Erythroblast (primary cell): ENCODE data around the gene PC.

Source experiments
- GATA1 ChIP-seq: IDR thresholded peaks from 2 replicates; pipeline ENCODE4 v1.6.1; 2011; ENCODE audit warnings: low read depth, mild to moderate bottlenecking, control low read depth, low read length, moderate library complexity
- POLR2A ChIP-seq: IDR thresholded peaks from 2 replicates; pipeline ENCODE4 v1.6.1; 2011; ENCODE audit warnings: mild to moderate bottlenecking, low read length

DNA sequence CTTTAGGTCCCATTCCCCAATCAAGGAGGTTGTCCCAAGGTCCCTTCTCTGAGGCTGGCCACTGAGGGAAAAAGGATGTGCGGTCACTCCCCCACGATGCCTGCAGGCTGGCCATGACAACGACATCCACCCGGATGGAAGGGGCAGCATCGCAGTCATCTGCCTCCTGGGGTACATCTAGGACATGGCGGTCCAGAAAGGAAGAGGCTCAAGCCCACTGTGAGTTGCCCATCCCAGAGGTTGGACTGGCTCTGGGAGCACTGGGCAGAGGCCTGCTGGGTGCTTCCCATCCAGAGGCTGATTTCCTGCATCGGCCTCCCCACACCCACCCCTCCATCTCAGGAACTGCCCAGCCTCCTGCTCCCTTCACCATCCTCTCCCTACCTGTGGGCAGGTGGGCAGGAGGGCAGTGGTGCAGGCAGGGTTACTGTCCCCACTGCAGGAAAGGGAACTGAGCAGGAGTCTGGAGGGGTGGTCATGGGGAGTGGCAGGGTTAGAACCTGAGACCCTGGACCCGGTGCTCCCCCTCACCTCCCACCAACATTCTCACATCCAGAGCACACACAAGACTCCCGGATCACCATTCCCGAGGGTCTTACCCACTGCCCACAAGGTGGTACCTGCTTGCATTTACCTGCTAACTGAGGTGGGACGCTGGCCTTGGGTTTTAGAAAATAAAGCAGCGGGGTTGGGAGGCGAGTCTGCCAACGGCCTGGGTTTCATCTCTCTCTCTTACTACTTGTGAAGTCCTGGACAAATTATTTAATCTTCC lies 110.5 kb downstream of the PC start:
- TF ChIP-seq POLR2A (no peak), GATA1 (no peak)
